ENCODE results near the gene SIRPD.

- TF ChIP-seq, protein P1, sequence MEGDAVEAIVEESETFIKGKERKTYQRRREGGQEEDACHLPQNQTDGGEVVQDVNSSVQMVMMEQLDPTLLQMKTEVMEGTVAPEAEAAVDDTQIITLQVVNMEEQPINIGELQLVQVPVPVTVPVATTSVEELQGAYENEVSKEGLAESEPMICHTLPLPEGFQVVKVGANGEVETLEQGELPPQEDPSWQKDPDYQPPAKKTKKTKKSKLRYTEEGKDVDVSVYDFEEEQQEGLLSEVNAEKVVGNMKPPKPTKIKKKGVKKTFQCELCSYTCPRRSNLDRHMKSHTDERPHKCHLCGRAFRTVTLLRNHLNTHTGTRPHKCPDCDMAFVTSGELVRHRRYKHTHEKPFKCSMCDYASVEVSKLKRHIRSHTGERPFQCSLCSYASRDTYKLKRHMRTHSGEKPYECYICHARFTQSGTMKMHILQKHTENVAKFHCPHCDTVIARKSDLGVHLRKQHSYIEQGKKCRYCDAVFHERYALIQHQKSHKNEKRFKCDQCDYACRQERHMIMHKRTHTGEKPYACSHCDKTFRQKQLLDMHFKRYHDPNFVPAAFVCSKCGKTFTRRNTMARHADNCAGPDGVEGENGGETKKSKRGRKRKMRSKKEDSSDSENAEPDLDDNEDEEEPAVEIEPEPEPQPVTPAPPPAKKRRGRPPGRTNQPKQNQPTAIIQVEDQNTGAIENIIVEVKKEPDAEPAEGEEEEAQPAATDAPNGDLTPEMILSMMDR (conservative IDR thresholded peaks at IDR 0.05; ENCODE audit: low read length), result no peak
- TF ChIP-seq EZH2phosphoT487 (IDR thresholded peaks at IDR 0.05; ENCODE audit: borderline replicate concordance, low read depth, low read length), result no peak
Observed at GRCh38 chr20:1500496-1500895, 57.0 kb downstream of the SIRPD start.
